OCI-LY7 (cell line): ENCODE results near the gene RNF217.

Source experiments
- CTCF ChIP-seq: fragments of 200-600 bp; sonication (generic); conservative IDR thresholded peaks from 2 replicates; pipeline ENCODE4 v1.5.1; 2014; ENCODE audit warnings: mild to moderate bottlenecking, antibody characterized with exemption, low read length, moderate library complexity, mixed read lengths
- EZH2phosphoT487 ChIP-seq: fragments of 200-600 bp; sonication (generic); IDR thresholded peaks from 2 replicates; pipeline ENCODE4 v1.6.1; 2018; ENCODE audit warnings: low read depth, borderline replicate concordance, mild to moderate bottlenecking, mixed run types, antibody characterized with exemption, low read length, moderate library complexity, mixed read lengths

GRCh38 chr6:125110056-125110455, 147.8 kb downstream of the RNF217 start:
- no peak for TF ChIP-seq CTCF
- TF ChIP-seq EZH2phosphoT487, result no peak
